ENCODE data around the gene GRIN2B. TPM values are rescaled to one million over a fixed set of nuclear protein-coding genes. Genes with fewer than 3 reads are reported as not detected.

GRIN2B gene
- total RNA-seq, 3 donors from 2014 or later: 0.32 to 0.80 (median 0.57) TPM

- H3K9me3 ChIP-seq: peaks cover 4% of the 10 kb centered on the region
- ATAC-seq (peak; percentile 100), DNase-seq (peak; percentile 50 to 86 (median 53))
- no peaks in the 10 kb centered on the region for H3K36me3 ChIP-seq (ENCODE audit: low read depth)
- no peak overlapping the region for H3K4me3 ChIP-seq
- H3K4me1 ChIP-seq (ENCODE audit: low read depth): no peaks in the 10 kb centered on the region
- intact Hi-C loops (cut with DNase I, micrococcal nuclease): loop anchor here in 1 of 2 donors (10.0 kb wide), 1 partner anchor 207 kb away; no protein-coding TSS in a partner anchor
- TF ChIP-seq CTCF (IDR thresholded peaks at IDR 0.05): no peak
Measured at GRCh38 chr12:13941258-13942249, 39.8 kb downstream of the GRIN2B start.

GRCh38 chr12:13940335-13940865 lies 41.0 kb downstream of the GRIN2B start:
- Histone ChIP-seq H3K36me3 (ENCODE audit: low read depth) (no peaks in the 10 kb centered on the region), H3K9me3 (peaks cover 4% of the 10 kb centered on the region), H3K4me1 (ENCODE audit: low read depth) (no peaks in the 10 kb centered on the region), H3K4me3 (no peak overlapping the region)
- DNase-seq (no peak), ATAC-seq (no peak)
- TF ChIP-seq CTCF (IDR thresholded peaks at IDR 0.05): no peak
- intact Hi-C loops (cut with DNase I, micrococcal nuclease): loop anchor here in 1 of 2 donors (10.0 kb wide), 1 partner anchor 206 kb away; no protein-coding TSS in a partner anchor

- ATAC-seq (no peak), DNase-seq (no peak)
- H3K4me3 ChIP-seq: no peak overlapping the region
- no peaks in the 10 kb centered on the region for H3K4me1 ChIP-seq (ENCODE audit: low read depth)
- intact Hi-C loops (cut with DNase I, micrococcal nuclease): no loop called here
- peaks cover 4% of the 10 kb centered on the region for H3K9me3 ChIP-seq
- no peaks in the 10 kb centered on the region for H3K36me3 ChIP-seq (ENCODE audit: low read depth)
- TF ChIP-seq CTCF (IDR thresholded peaks at IDR 0.05): no peak
Measured at GRCh38 chr12:13937735-13938134, 43.7 kb downstream of the GRIN2B start.

GRCh38 chr12:13935169-13935568 lies 46.2 kb downstream of the GRIN2B start:
- H3K4me1 ChIP-seq (ENCODE audit: low read depth): no peaks in the 10 kb centered on the region
- no peaks in the 10 kb centered on the region for H3K36me3 ChIP-seq (ENCODE audit: low read depth)
- TF ChIP-seq CTCF (IDR thresholded peaks at IDR 0.05): no peak
- intact Hi-C loops (cut with DNase I, micrococcal nuclease): no loop called here
- DNase-seq (no peak), ATAC-seq (no peak)
- H3K4me3 ChIP-seq: no peak overlapping the region
- peaks cover 4% of the 10 kb centered on the region for H3K9me3 ChIP-seq

Data from mucosa of descending colon (tissue), 3 donors.